ENCODE measurements around the gene OR51B2. TPM values are rescaled to one million over a fixed set of nuclear protein-coding genes. Genes with fewer than 3 reads are reported as not detected.

The OR51B2 gene
- total RNA-seq, 1 donor from 2014 or later = 0.80 TPM

GRCh38 chr11:5284637-5285036 lies 39.5 kb downstream of the OR51B2 start:
- no peak for DNase-seq (ENCODE audit: low read depth)

- DNase-seq (ENCODE audit: low read depth) = no peak
Observed at GRCh38 chr11:5283882-5284281, 40.2 kb downstream of the OR51B2 start.

GRCh38 chr11:5283086-5283485 lies 41.0 kb downstream of the OR51B2 start:
- DNase-seq (ENCODE audit: low read depth) = no peak

GRCh38 chr11:5282628-5283027 lies 41.5 kb downstream of the OR51B2 start:
- no peak for DNase-seq (ENCODE audit: low read depth)

GRCh38 chr11:5281596-5281995 lies 42.5 kb downstream of the OR51B2 start:
- DNase-seq (ENCODE audit: low read depth) = no peak

- DNase-seq (ENCODE audit: low read depth) = peak; percentile 93
Observed at GRCh38 chr11:5280582-5281102, 43.5 kb downstream of the OR51B2 start.

- no peak for DNase-seq (ENCODE audit: low read depth)
Observed at GRCh38 chr11:5279471-5280090, 44.5 kb downstream of the OR51B2 start.

GRCh38 chr11:5277807-5278382 lies 46.2 kb downstream of the OR51B2 start:
- DNase-seq (ENCODE audit: low read depth) = no peak

GRCh38 chr11:5276697-5277096 lies 47.4 kb downstream of the OR51B2 start:
- no peak for DNase-seq (ENCODE audit: low read depth)

GRCh38 chr11:5275369-5276110 lies 48.6 kb downstream of the OR51B2 start:
- DNase-seq (ENCODE audit: low read depth) = no peak

GRCh38 chr11:5274395-5274794 lies 49.7 kb downstream of the OR51B2 start:
- no peak for DNase-seq (ENCODE audit: low read depth)

Other genes starting within 250 kb of the OR51B2 start
- gene OR52A5, start 185.9 kb downstream of the OR51B2 start, total RNA-seq = not detected in 2 replicates
- not detected in 2 replicates for gene OR52A1, start 169.5 kb downstream of the OR51B2 start, total RNA-seq
- not detected in 2 replicates for gene OR51V1, start 123.6 kb downstream of the OR51B2 start, total RNA-seq
- gene HBB, start 97.2 kb downstream of the OR51B2 start, total RNA-seq = not detected in 2 replicates
- gene HBD, start 89.8 kb downstream of the OR51B2 start, total RNA-seq = not detected in 2 replicates
- gene HBG1, start 74.4 kb downstream of the OR51B2 start, total RNA-seq = not detected in 2 replicates
- not detected in 2 replicates for gene HBG2, start 69.5 kb downstream of the OR51B2 start, total RNA-seq
- not detected in 2 replicates for gene HBE1, start 54.4 kb downstream of the OR51B2 start, total RNA-seq
- not detected in 2 replicates for gene OR51B4, start 22.4 kb downstream of the OR51B2 start, total RNA-seq
- 0.21 and 0.29 TPM in 2 replicates for gene OR51B5, start 19.2 kb upstream of the OR51B2 start, total RNA-seq
- not detected in 2 replicates for gene OR51B6, start 27.2 kb upstream of the OR51B2 start, total RNA-seq
- not detected in 2 replicates for gene OR51M1, start 59.5 kb upstream of the OR51B2 start, total RNA-seq
- not detected in 2 replicates for gene OR51Q1, start 97.8 kb upstream of the OR51B2 start, total RNA-seq
- gene OR51I1, start 117.2 kb upstream of the OR51B2 start, total RNA-seq = not detected in 2 replicates
- gene OR51I2, start 125.0 kb upstream of the OR51B2 start, total RNA-seq = not detected in 2 replicates
- gene OR52D1, start 164.4 kb upstream of the OR51B2 start, total RNA-seq = not detected in 2 replicates
- 0.05 and 0.16 TPM in 2 replicates for gene UBQLN3, start 185.7 kb upstream of the OR51B2 start, total RNA-seq
- gene UBQLNL, start 192.4 kb upstream of the OR51B2 start, total RNA-seq = 0.32 and 0.42 TPM in 2 replicates
- not detected in 2 replicates for gene OR52H1, start 224.2 kb upstream of the OR51B2 start, total RNA-seq